ENCODE results near the gene TWF2.
A peak's percentile ranks its signal among the peaks of the same experiment; 100 is the strongest.

DNA sequence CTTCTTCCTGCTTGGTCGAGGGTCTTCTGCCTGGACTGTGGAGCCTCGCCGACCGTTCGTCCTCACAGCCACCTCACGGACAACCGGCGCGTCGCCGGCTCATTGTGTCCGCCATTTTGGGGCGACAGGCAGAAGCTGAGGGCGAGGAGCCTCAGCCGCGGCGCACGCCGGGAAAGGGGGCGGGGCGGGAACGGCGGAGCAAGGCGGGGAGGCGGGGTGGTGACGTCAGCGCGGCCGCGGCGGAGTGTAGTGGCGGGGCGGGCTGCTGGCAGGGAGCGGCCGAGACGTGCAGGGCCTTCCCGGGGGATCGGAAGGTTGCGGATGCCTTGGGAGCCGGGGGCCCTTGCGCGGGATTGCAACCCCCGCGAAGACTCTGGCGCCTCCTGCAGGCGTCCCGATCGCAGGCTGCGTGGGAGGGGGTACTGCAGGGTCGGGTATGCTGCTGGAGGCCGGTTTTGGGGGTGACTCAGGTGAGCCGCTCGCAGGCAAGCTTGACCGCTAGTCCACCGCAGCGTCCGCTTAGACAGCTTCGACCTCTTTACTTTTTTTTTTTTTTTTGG, 39.6 kb upstream of the TWF2 start, which contains the start of gene WDR82:
- TF ChIP-seq CTCF (IDR thresholded peaks at IDR 0.05) (peak in 5 of 6 experiments; percentile 42 to 61 (median 43)), POLR2A (IDR thresholded peaks at IDR 0.05) (peak in 3 of 4 donors; percentile 47 to 89 (median 58))

All from esophagus squamous epithelium (tissue), 4 donors.